PC-9 (cell line): ENCODE measurements around the gene LOC101059915.

Source experiments
- EZH2 ChIP-seq: fragments of 200-600 bp; sonication (generic); IDR thresholded peaks from 2 replicates; pipeline ENCODE4 v1.8.0; 2017; ENCODE audit warnings: antibody characterized with exemption, low read depth
- TF ChIP-seq, protein P1 (sequence below): fragments of 200-600 bp; sonication (generic); conservative IDR thresholded peaks from 2 replicates; pipeline ENCODE4 v1.6.1; 2017; ENCODE audit warnings: mixed run types, antibody characterized with exemption, mild to moderate bottlenecking, moderate library complexity

DNA sequence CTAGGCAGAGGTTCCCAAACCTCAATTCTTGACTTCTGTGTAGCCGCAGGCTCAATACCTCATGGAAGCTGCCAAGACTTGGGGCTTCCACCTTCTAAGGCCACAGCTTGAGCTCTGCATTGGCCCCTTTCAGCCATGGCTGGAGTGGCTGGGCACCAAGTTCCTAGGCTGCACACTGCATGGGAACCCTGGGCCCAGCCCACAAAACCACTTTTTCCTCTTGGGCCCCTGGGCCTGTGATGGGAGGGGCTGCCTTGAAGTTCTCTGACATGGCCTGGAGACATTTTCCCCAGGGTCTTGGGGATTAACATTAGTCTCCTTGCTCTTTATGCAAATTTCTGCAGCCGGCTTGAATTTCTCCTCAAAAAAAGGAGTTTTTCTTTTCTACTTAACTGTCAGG lies 14.0 kb upstream of the LOC101059915 start:
- TF ChIP-seq, protein P1, sequence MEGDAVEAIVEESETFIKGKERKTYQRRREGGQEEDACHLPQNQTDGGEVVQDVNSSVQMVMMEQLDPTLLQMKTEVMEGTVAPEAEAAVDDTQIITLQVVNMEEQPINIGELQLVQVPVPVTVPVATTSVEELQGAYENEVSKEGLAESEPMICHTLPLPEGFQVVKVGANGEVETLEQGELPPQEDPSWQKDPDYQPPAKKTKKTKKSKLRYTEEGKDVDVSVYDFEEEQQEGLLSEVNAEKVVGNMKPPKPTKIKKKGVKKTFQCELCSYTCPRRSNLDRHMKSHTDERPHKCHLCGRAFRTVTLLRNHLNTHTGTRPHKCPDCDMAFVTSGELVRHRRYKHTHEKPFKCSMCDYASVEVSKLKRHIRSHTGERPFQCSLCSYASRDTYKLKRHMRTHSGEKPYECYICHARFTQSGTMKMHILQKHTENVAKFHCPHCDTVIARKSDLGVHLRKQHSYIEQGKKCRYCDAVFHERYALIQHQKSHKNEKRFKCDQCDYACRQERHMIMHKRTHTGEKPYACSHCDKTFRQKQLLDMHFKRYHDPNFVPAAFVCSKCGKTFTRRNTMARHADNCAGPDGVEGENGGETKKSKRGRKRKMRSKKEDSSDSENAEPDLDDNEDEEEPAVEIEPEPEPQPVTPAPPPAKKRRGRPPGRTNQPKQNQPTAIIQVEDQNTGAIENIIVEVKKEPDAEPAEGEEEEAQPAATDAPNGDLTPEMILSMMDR = no peak
- TF ChIP-seq EZH2 = no peak
